HG02981 (cell line): ENCODE results near the gene DOCK11.

Experiments used
- ATAC-seq: cut with Tn5 transposase; IDR thresholded peaks from one replicate; pipeline ENCODE4 v1.9.1; 2021; ENCODE audit warnings: mild to moderate bottlenecking, moderate library complexity; ENCODE audit not compliant: unreplicated experiment

DOCK11 gene

GRCh38 chrX:118499295-118499694 lies 3.7 kb downstream of the DOCK11 start:
- ATAC-seq, result no peak

DNA sequence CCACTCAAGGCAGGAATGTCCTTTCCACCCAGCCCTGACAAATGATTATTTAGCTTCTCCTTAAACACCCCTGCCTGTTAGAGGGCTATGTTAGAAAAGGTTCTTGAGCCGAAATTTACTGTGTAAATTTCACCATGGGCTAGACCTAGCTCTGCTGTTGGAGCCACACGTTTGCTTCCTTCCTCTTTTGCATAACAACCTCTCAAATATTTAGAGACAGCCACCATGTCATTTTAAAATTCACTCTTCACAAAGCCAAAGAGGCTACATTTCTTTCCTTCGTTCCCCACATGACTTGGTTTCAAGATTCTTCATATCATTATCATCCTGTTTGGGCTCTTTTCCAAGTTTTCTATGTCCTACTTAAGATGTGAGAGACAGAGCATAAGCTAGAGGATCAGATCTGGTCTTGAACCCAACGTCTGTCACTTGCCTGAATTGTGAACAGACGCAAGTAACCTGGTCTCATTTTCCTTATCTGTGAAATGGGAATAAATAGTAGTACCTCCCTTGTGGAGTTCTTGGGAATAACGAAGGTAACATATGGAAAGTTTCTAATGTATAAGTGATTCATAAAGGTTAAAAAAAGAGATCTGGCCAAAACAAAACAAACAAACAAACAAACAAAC lies 6.7 kb downstream of the DOCK11 start:
- no peak for ATAC-seq

DNA sequence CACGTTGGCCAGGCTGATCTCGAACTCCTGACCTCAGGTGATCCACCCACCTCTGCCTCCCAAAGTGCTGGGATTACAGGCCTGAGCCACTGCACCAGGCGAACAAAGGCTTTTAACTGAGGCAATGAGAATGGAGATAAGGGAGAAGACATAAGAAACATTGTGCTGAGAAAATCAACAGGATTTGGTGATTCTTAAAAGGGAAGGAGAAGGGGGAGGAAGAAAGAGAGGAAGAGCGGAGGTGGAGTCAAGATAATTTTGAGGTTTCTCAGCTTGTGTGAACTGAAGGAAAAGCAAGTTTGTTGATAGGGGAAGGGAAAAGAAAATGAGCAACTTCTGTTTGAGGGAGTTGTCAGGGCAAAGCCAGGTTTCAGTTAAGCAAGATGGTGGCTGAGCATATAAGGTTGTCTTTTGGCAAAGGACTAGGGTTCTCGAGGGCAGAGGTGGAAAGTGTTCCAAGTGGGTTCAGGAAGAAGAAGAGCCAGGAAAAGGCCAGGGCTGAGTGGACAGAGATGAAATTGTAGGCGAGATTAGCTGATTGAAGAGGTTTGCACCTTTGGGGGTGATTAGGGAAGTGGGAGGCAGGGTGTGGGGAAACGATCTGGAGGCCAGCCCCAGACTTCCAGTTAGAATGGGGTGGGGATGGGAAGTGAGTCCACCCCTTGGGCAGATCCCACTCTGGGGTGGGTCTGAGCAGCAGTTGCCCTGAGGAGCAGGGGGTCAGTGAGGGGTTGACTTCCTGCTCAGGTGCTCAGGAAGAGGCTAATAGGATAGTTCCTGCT lies 7.8 kb downstream of the DOCK11 start:
- no peak for ATAC-seq

GRCh38 chrX:118504581-118504980 lies 9.0 kb downstream of the DOCK11 start:
- ATAC-seq, result no peak

DNA sequence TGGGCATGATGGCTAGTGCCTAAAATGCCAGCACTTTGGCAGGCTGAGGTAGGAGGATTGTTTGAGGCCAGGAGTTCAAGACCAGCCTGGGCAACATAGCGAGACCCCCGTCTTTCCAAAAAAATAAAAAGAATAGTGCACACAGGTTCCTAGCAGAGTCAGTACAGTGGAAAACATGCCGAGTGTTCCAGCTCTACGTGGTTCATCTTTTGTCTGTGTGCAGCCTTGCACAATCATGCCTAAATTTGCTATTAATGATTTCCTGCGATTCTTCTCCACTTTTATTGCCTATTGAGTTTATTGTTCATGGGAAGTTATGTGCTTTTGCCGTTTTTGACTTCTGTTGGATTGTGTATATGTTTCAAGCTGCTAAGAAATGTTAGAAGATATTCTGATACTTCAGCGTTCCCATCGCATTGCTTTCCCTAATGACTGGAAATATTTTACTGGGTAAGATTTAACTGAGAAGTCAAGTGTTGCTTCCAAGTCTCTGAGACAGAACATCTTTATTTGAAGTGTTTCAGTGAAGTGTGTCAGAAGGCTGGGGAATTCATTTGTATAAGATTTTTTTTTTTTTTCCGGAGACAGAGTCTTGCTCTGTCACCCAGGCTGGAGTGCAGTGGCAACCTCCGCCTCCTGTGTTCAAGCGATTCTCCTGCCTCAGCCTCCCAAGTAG lies 11.3 kb downstream of the DOCK11 start:
- ATAC-seq, result no peak

DNA sequence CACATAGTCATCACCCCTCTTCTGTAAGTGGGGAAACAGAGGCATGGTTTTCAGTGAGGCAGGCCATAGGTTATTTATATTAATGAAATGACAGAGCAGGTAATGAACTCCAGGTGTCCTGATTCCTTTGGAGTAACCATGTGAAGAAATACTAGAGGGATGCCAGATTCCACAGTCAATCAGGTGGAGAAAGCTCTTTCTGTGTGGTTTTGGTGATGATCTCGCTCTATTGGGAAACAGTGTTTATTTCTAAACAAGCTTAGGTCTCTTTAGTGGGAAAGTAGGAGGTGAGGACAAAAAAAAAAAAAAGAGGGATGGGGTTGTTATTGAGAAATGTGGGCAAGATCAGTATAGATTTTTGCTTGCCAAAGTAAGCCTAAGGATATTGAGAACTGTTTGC lies 12.2 kb downstream of the DOCK11 start:
- no peak for ATAC-seq

- ATAC-seq, result no peak
These were observed 12.6 kb downstream of the DOCK11 start for GRCh38 chrX:118508221-118508620.

GRCh38 chrX:118508635-118509034 lies 13.0 kb downstream of the DOCK11 start:
- no peak for ATAC-seq

DNA sequence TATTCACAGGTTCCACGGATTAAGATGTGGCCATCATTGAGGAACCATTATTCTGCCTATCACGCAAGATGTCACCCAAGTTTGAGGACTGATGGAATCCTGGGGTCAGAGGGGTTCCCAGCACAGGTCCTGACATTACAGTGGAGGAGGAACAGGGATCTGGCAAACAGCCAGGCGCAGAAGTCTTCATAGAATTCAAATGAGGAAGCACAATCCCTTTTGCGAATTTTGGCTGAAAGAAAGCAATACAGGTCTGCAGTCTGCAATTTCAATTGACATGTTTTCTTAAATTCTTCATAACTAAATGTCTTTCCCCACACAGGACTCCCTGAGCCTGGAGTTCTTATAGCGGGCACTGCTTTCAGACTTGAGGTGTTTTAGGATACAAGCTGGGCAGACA lies 14.5 kb downstream of the DOCK11 start:
- ATAC-seq, result no peak

- ATAC-seq, result no peak
These were observed 17.7 kb downstream of the DOCK11 start for GRCh38 chrX:118513120-118513898.

DNA sequence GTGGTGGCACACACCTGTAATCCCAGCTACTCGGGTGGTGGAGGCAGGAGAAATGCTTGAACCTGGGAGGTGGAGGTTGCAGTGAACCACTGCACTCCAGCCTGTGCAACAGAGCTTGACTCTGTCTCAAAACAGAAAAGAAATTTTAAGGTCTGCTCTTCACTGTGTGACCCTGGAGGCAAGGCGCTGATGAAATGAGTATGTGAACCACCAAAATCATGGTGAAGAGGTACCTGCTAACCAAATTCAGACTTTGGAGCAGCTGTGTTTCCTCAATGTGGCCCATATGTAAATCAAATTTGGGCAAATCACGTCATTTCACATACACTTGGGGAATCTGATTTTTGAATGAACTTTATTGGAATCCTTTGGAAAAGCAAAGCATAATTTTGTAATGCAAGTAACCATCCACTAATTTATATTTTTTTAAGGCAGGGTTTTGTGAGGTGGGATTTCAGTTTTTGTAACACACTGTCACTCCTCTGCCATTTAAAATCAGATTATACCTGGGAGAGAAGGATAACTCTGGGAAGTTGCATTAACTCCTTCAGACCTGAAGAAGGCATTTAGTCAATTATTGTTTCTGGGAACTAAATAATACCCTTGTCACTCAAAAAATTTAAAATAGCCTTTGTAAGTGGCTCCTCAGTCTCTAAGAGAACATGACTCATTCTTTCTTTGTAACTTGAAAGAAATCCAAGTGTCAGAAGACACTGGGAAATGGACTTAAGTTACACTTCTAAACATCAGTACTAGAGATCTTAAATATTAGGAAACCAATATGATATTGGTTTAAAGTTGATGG lies 24.0 kb downstream of the DOCK11 start:
- no peak for ATAC-seq

- no peak for ATAC-seq
These were observed 24.9 kb downstream of the DOCK11 start for GRCh38 chrX:118520216-118521206.

- ATAC-seq, result no peak
These were observed 25.8 kb downstream of the DOCK11 start for GRCh38 chrX:118521435-118521834.

DNA sequence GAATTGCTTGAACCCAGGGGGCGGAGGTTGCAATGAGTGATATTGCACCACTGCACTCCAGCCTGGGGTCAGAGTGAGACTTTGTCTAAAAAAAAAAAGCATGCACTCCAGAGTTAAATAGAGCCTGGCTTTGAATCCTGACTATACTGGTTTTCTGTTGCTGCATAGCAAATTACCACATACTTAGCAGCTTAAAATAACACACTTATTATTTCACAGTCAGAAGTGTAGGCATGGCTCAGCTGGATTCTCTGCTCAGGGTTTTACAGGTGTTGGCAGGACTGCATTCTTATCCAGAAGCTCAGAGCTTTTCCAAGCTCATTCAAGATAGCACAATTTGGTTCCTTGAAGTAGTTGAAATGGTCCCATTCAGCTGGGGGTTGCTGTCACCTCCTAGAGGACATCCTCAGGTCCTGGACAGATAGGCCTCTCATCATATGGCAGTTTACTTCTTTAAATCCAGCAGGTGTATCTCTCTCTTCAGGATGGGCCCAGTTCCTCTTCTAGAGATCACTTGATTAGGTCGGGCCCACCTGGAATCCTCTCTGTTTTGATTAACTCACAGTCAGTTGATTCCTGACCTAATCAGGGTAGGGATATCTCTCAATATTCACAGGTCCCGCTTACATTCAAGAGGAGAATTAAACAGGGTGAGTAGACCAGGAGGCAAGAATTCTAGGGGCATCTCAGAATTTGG lies 26.8 kb downstream of the DOCK11 start:
- no peak for ATAC-seq

DNA sequence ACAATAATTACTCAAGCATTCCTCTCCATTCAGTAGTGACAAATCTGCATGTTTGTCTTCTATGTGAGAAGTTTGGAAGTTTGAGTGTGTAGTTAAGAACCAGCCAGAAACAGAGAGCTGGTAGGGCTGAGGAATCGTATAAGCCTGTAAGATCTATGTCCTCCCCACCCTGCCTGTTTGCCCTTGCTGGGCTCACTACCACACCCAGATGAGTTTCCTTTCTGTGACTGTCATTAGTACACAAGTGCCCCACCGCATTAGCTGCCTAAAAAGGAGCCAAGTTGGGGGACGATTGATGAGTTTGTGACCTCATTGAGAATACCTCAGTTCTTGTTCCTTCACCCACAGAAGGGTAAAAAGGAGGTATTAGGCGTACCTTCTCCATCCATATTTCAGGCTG lies 28.3 kb downstream of the DOCK11 start:
- ATAC-seq, result no peak

DNA sequence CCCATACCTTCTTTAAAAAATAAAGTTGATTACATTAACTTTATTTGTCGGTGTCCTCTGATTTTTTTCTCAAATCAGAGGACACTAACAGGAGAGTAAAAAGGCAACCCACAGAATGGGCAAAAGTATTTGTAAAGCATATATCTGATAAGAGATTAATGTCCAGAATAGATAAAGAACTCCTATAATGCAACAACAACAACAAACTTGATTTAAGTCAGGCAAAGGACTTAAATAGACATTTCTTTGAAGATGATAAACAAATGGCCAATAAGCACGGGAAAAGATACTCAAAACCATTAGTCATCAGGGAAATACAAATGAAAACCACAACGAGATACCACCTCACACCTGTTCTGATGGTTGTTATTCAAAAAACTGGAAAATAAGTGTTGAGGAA lies 28.7 kb downstream of the DOCK11 start:
- ATAC-seq, result no peak

DNA sequence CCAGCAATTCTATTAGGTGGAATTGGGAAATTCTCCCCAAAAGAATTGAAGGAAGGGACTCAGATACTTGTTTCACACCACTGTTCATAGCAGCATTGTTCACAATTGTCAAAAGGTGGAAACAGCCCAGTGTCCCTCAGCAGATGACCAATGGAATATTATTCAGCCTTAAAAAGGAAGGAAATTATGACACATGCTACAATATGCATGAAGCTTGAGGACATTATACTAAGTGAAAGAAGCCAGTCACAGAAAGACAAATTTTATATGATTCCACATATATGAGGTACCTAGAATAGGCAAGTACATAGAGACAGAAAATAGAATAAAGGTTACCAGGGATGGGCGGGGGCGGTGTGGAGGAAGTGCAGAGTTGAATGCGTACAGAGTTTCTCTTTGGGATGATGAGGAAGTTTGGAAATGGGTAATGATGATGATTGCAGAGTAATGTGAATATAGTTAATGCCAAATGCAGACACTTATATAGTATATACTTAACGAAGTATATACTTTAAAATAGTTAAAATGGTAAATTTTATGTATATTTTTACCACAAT lies 29.6 kb downstream of the DOCK11 start:
- no peak for ATAC-seq

- no peak for ATAC-seq
These were observed 30.5 kb downstream of the DOCK11 start for GRCh38 chrX:118526149-118526548.
